Pancreas (tissue), 10 donors: ENCODE data around the gene KCNJ5. TPM values are rescaled to one million over a fixed set of nuclear protein-coding genes. Genes with fewer than 3 reads are reported as not detected.
A peak's percentile ranks its signal among the peaks of the same experiment; 100 is the strongest.

Source experiments
- ATAC-seq, 4 donors: fragments of 200-7000 bp; cut with Tn5 transposase; one replicate each; pipeline versions ENCODE4 v1.8.0 to v1.9.1; 2020; ENCODE audit warnings: mild to moderate bottlenecking in 4 of 4, moderate library complexity in 4 of 4
- DNase-seq, 6 donors: peaks; one replicate each; pipeline ENCODE4 v3.0.0-alpha.2; 2020
- FAIRE-seq: peaks from 2 replicates; lab custom pipeline; 2012; peaks lifted over from hg19 to GRCh38; lab: Jason Lieb, UNC
- H3K27ac ChIP-seq, 4 donors: fragments of 200-600 bp; sonication (generic); 1 replicate in 3 of 4; 2 replicates in 1 of 4; pipeline versions ENCODE4 v1.5.0 to v1.8.0; 2020
- H3K27me3 ChIP-seq, 4 donors: fragments of 200-600 bp; one replicate each; pipeline ENCODE4 v1.8.0; 2021
- H3K36me3 ChIP-seq, 3 donors: fragments of 200-600 bp; sonication (generic) in 1 of 3; one replicate each; pipeline versions ENCODE4 v1.5.0 to v1.8.0; 2020 to 2021
- H3K4me1 ChIP-seq, 3 donors: fragments of 200-600 bp; one replicate each; pipeline ENCODE4 v1.8.0; 2021
- H3K4me3 ChIP-seq, 4 donors: fragments of 200-600 bp; sonication (generic) in 2 of 4; one replicate each; pipeline versions ENCODE4 v1.5.0 to v1.8.0; 2020 to 2021
- H3K9me3 ChIP-seq, 4 donors: fragments of 200-600 bp; one replicate each; pipeline ENCODE4 v1.8.0; 2021
- WGBS, 2 donors: extraction: QIAGEN DNeasy Blood & Tissue Kit; methylation state at CpG; one replicate each; pipeline ENCODE4 v1.1.7; 2013; 5-methylcytosine and 5-hydroxymethylcytosine counted together
- intact Hi-C, 3 donors: fragments of 100-400 bp; cut with DNase I; formaldehyde crosslinking; loops; one replicate each; pipeline versions ENCODE4 v1.11.1 to v1.14.2; 2022
- polyA plus RNA-seq, 2 donors: library from polyadenylated mRNA; stranded (reverse); fragments of 200-250 nt; gene quantifications; one replicate each; pipeline ENCODE4 v1.2.3, GENCODE V29; 2013
- total RNA-seq, 6 donors: library from RNA; stranded (reverse); fragmentation: NEBNext Ultra II Directional in 4 of 6; extraction: Animal tissue kit (Norgen Biotek cat#: 25700) in 4 of 6; gene quantifications; one replicate each; pipeline versions ENCODE4 v1.2.1 to v1.2.4, GENCODE V29; 2021 to 2023
- TF ChIP-seq, protein P1 (sequence below), 4 donors: fragments of 200-600 bp; sonication (generic) in 3 of 4; IDR thresholded peaks; one replicate each; pipeline versions ENCODE4 v1.5.0 to v1.8.0; 2021; ENCODE audit warnings: antibody characterized with exemption in 4 of 4
- donor health status: healthy with polysubstance abuse.
- donor health status: DM: no; HTN: no; CAD: no; lungs with moderate emphysema.
- donor health status: DM: no; HTN: no; CAD: no.
- donor health status: control.
- donor health status: control.
- donor health status: Bipolar disorder and iron deficiency.
- donor health status: DM: yes; HTN: yes; CAD: no.
- donor health status: DM: no; HTN: no; CAD: no.
- donor health status: DM: no; HTN: no; CAD: no.
- donor health status: DM: yes; HTN: yes; CAD: no.

Gene KCNJ5
- total and polyA plus RNA-seq, 8 donors = 1.1 to 17.6 (median 9.5) TPM

- TF ChIP-seq, protein P1, sequence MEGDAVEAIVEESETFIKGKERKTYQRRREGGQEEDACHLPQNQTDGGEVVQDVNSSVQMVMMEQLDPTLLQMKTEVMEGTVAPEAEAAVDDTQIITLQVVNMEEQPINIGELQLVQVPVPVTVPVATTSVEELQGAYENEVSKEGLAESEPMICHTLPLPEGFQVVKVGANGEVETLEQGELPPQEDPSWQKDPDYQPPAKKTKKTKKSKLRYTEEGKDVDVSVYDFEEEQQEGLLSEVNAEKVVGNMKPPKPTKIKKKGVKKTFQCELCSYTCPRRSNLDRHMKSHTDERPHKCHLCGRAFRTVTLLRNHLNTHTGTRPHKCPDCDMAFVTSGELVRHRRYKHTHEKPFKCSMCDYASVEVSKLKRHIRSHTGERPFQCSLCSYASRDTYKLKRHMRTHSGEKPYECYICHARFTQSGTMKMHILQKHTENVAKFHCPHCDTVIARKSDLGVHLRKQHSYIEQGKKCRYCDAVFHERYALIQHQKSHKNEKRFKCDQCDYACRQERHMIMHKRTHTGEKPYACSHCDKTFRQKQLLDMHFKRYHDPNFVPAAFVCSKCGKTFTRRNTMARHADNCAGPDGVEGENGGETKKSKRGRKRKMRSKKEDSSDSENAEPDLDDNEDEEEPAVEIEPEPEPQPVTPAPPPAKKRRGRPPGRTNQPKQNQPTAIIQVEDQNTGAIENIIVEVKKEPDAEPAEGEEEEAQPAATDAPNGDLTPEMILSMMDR (IDR thresholded peaks at IDR 0.05) = no peak
- no peak for DNase-seq
- no peak overlapping the region for H3K4me3 ChIP-seq
- no peak for FAIRE-seq
- H3K4me1 ChIP-seq = peaks cover 0 to 28% (median 16%) of the 10 kb centered on the region in 3 donors
- ATAC-seq = no peak
- 84 to 88% methylated on average over 4 of the region's 4 CpGs for WGBS, 2 donors
- H3K27ac ChIP-seq = no peak overlapping the region
- H3K9me3 ChIP-seq = no peaks in the 10 kb centered on the region
- intact Hi-C loops = no loop called here
- H3K36me3 ChIP-seq = no peaks in the 10 kb centered on the region
- H3K27me3 ChIP-seq = no peaks in the 10 kb centered on the region
These were observed 16.4 kb downstream of the KCNJ5 start for GRCh38 chr11:128907585-128907984.

DNA sequence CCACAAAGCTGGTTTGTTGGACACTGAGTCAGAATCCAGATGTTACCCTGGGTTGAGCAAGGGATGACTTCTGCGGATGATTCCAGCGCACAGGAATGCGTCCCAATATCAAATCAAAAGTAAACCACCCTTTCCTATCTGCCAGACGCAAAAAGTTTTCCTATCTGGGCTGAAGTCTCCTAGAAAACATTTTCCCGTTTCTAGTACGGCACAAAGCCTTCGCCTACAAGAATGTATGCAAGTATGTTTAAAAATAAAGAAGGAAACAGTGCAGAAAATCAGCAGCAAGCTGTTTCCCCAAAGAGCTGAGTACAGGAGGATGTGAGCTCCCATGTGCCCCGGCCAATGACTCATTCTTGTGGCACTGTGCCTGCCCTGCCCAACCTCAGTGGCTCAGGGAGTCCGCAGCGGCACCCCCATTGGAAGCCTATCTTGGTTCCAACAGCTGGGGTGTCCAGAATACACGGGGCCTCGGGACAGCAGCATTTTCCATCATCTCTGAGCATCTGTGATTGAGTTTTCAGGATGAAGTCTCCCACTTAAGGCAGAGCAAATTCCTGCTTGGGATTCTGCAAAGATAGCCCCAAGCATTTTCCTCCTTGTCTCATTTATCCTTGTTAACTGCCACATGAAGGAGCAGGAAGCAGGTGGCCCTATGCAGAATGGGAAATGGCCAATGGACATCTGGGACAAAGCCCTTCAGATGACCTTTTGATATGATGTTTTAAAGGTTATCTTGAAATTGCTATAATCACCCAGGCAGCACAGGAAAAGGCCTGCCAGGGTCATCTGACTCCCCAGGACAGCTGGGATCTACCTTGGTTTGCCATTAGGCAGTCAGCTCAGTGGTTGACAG lies 17.5 kb downstream of the KCNJ5 start:
- no peaks in the 10 kb centered on the region for H3K9me3 ChIP-seq
- H3K36me3 ChIP-seq = no peaks in the 10 kb centered on the region
- H3K4me1 ChIP-seq = peaks cover 0 to 28% (median 16%) of the 10 kb centered on the region in 3 donors
- H3K27me3 ChIP-seq = no peaks in the 10 kb centered on the region
- no peak overlapping the region for H3K4me3 ChIP-seq
- WGBS, 2 donors = 56 to 64% methylated on average over 12 of the region's 12 CpGs
- FAIRE-seq (no peak), DNase-seq (peak in 5 of 6 donors; percentile 67 to 81 (median 70)), ATAC-seq (peak; percentile 35 to 62 (median 46))
- H3K27ac ChIP-seq = peak overlapping the region in 1 of 4 donors; percentile 22
- TF ChIP-seq, protein P1 (IDR thresholded peaks at IDR 0.05) = no peak
- intact Hi-C loops = no loop called here

DNA sequence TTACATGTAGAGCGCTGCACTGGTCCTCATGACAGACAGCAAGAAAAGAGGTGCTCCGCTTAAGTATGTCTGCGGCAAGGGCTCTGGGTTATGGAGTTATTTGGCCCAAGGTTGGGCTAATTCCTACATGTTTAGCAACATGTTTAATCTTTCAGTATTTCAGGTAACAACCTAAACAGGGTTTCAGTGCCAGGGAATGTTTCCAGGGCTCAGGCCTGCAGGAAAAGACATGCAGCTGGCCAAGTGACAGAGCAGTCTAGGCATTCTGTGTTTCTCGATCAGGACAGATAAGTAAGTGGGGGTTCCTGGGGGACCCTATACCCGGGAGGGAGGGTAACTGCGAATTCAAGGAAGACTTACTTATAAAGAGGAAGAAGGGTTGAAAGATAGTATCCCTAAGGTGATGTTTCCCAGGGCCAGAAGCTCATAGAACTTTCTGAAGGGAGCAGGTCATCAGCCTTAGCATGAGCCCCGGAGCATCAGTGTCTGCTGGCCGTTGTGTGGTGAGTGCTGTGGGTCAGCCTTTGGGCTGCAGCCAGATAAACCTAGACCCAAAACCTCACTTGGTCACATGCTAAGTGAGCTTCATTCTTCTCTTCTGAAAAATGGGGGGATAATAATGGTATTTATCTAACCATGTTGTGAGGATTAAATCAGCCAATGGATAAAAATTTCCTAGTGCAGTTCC lies 18.4 kb downstream of the KCNJ5 start:
- H3K4me1 ChIP-seq = peaks cover 0 to 23% (median 16%) of the 10 kb centered on the region in 3 donors
- ATAC-seq (no peak), DNase-seq (no peak), FAIRE-seq (no peak)
- H3K4me3 ChIP-seq = no peak overlapping the region
- WGBS, 2 donors = 70 to 71% methylated on average over 8 of the region's 8 CpGs
- H3K9me3 ChIP-seq = no peaks in the 10 kb centered on the region
- intact Hi-C loops = no loop called here
- no peaks in the 10 kb centered on the region for H3K27me3 ChIP-seq
- TF ChIP-seq, protein P1 (IDR thresholded peaks at IDR 0.05) = no peak
- no peak overlapping the region for H3K27ac ChIP-seq
- H3K36me3 ChIP-seq = no peaks in the 10 kb centered on the region

DNA sequence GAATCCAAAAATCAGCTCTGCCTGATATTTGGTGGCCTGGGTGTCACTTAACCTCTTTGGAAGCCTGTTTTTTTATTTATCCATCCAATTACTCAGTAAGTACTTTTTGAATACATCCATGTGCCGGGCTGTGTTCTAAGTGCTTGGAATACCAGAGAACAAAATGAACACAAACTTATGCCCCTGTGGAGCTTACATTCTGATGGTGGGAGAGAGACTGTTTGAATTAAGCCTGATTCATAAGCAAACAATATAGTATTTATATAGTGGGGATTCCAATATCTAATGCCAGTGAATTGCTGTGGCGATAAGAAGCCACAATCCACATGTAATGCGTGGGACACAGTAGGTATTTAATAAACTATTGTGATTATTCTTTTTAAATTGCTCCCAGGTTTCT lies 19.4 kb downstream of the KCNJ5 start:
- FAIRE-seq = no peak
- WGBS, 2 donors = 72 to 73% methylated on average over 3 of the region's 3 CpGs

More for the DNA sequence above, 19.4 kb downstream of the KCNJ5 start:
- no peak for ATAC-seq
- Histone ChIP-seq H3K9me3 (no peaks in the 10 kb centered on the region), H3K27ac (no peak overlapping the region), H3K27me3 (no peaks in the 10 kb centered on the region), H3K36me3 (no peaks in the 10 kb centered on the region), H3K4me1 (peaks cover 0 to 23% (median 16%) of the 10 kb centered on the region in 3 donors), H3K4me3 (no peak overlapping the region)
- no peak for DNase-seq
- intact Hi-C loops = no loop called here
- TF ChIP-seq, protein P1 (IDR thresholded peaks at IDR 0.05) = no peak
